Stimulated activated CD4-positive, alpha-beta T cell treated with anti-CD3 and anti-CD28 coated beads, Interleukin-15, amount 100 ng/mL, for 48 hours (primary cell): ENCODE measurements around the gene MMP19.

Experiments
- DNase-seq, 2 donors: peaks; one replicate each; pipeline ENCODE4 v3.0.0-alpha.2; 2020; ENCODE audit warnings: low read depth in 2 of 2

The MMP19 gene

DNA sequence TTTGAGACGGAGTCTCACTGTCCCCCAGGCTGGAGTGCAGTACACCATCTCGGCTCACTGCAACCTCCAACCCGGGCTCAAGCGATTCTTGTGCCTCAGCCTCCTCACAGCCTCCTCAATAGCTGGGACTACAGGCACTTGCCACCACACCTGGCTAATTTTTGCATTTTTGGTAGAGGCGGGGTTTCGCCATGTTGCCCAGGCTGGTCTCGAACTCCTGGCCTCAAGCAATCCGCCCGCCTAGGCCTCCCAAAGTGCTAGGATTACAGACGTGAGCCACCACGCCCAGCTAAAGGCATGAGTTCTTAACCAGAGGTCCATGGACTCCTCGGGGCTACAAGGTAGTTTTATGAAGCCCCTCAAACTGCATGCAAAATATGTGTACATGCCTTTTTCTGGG, 27.3 kb downstream of the MMP19 start:
- no peak for DNase-seq

GRCh38 chr12:55814257-55814656, 28.5 kb downstream of the MMP19 start:
- no peak for DNase-seq

GRCh38 chr12:55812088-55812487, 30.6 kb downstream of the MMP19 start:
- no peak for DNase-seq

DNA sequence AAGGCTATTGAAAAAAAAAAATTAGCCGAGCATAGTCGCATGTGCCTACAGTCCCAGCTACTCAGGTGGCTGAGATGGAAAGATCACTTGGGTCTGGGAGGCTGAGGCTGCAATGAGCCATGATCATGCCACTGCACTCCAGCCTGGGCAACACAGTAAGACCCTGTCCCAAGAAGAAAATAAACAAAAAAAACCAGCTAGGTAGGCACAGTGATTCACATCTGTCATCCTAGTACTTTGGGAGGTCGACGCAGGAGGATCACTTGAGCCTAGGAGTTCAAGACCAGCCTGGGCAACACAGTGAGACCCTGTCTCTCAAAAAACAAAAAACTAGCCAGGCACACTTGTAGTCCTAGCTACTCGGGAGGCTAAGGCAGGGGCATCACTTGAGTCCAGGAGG, 33.5 kb downstream of the MMP19 start:
- DNase-seq = no peak

GRCh38 chr12:55806982-55807381, 35.8 kb downstream of the MMP19 start:
- no peak for DNase-seq

GRCh38 chr12:55797550-55797949, 45.2 kb downstream of the MMP19 start:
- no peak for DNase-seq

DNA sequence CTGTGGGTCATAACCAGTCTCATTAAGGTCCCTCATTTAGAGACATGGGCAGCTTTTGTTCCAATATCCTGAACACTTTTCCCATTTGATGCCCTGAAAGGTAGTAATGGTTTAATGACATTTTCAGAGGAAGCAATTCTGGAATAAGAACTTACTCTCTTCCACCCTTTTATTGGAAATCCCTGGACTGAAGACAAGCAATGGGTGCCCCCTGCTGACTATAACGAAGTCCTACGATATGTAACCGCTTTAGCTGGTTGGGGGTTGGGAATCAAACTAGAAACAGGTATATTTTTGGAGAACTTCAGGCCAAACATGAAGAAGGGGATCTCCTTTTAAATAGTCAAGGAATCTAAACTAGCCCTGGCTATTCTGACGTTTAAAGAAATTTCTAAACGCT, 45.7 kb downstream of the MMP19 start:
- DNase-seq = no peak

GRCh38 chr12:55795950-55796349, 46.8 kb downstream of the MMP19 start:
- no peak for DNase-seq

- no peak for DNase-seq
Observed at GRCh38 chr12:55789893-55790292, 52.8 kb downstream of the MMP19 start.

DNA sequence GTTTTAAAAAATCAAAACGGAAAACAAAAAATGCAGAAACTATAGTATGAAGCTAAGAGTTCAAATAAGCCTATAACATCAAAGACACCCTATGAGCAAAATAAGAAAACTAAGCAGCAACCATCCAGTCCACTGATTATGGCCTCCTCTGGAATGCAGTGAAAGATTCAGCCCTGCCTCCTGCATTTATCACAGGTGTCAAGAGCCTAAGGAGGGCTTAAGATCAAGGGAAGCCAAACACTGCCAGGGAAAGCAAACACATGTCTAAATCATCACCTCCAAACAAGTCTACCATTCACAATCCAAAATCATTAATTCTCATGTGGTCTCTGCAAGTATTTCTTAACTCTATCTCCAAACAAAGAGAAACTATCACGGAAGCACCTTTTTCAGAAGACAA, 53.6 kb downstream of the MMP19 start:
- DNase-seq = no peak

DNA sequence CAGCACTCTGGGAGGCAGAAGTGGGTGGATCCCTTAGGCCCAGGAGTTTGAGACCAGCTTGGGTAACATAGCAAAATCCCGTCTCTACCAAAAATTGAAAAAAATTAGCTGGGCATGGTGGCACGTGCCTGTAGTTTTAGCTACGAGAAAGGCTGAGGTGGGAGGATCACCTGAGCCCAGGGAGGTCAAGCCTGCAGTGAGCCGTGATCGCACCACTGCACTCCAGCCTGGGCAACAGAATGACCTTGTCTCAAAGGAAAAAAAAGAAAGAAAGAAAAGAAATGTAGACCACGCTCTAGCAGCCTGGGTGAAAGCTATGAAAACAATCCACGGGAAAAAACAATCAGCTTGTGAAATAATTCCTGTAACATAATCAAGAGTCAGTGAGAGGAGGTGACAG, 54.2 kb downstream of the MMP19 start:
- DNase-seq = no peak
